H1 (cell line): ENCODE measurements around the gene WDFY3.

Source experiments
- ASH2L ChIP-seq: fragments of 200-600, 300-600 bp; sonication (generic); IDR thresholded peaks from one replicate; pipeline ENCODE4 v1.7.1; 2017; ENCODE audit warnings: low read length
- BCL11A ChIP-seq, 2 experiments: IDR thresholded peaks; one replicate each; pipeline ENCODE4 v1.6.1; 2011; ENCODE audit warnings: low read depth in 2 of 2, low read length in 2 of 2, mild to moderate bottlenecking in 2 of 2
- EP300 ChIP-seq, 2 experiments: IDR thresholded peaks; 1 replicate in 1 of 2; 2 replicates in 1 of 2; pipeline ENCODE4 v1.6.1; 2011 to 2012; ENCODE audit warnings: low read depth in 2 of 2, low read length in 2 of 2, mild to moderate bottlenecking in 2 of 2, borderline replicate concordance in 1 of 2, inconsistent platforms in 1 of 2, moderate library complexity in 1 of 2
- EZH2 ChIP-seq: fragments of 200-600 bp; sonication (generic); IDR thresholded peaks from 2 replicates; pipeline ENCODE4 v1.7.1; 2012; ENCODE audit warnings: low read depth, mild to moderate bottlenecking, moderate library complexity, low read length, inconsistent platforms; ENCODE audit not compliant: severe bottlenecking
- NRF1 ChIP-seq: IDR thresholded peaks from 2 replicates; pipeline ENCODE4 v1.6.1; 2011; ENCODE audit warnings: mild to moderate bottlenecking, low read depth, low read length, improper control_type of control experiment
- POLR2A ChIP-seq, 2 experiments: IDR thresholded peaks; 1 replicate in 1 of 2; 2 replicates in 1 of 2; pipeline ENCODE4 v1.6.1; 2011; ENCODE audit warnings: low read depth in 2 of 2, low read length in 2 of 2, mild to moderate bottlenecking in 2 of 2; ENCODE audit errors: control extremely low read depth in 1 of 2
- TF ChIP-seq, protein P1 (sequence below), 3 experiments: IDR thresholded peaks; 1 replicate in 2 of 3; 2 replicates in 1 of 3; pipeline versions ENCODE4 v1.5.1 to v1.6.1; 2011; ENCODE audit warnings: low read length in 3 of 3, mild to moderate bottlenecking in 3 of 3, inconsistent platforms in 2 of 3, low read depth in 1 of 3, moderate library complexity in 1 of 3; ENCODE audit not compliant: insufficient read depth in 1 of 3; ENCODE audit errors: control extremely low read depth in 1 of 3

DNA sequence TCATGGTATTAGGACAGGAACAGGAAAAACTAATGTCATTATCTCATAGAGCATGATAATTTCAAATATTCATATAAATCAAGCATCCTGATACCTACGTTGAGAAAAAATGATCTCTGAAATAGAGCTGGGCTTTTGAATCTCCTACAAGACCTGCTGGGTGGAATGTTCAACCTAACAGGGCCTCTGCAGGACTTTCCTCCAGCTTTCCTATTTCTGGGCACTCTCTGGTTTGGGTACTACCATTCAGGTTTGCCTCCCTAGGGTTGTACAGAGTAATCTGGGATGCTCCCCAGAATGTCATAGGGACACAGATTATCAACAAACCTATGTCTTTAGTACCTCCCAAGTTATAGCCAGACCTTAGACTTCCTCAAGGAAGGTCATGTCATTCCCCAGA lies 274.7 kb downstream of the WDFY3 start:
- TF ChIP-seq, protein P1, sequence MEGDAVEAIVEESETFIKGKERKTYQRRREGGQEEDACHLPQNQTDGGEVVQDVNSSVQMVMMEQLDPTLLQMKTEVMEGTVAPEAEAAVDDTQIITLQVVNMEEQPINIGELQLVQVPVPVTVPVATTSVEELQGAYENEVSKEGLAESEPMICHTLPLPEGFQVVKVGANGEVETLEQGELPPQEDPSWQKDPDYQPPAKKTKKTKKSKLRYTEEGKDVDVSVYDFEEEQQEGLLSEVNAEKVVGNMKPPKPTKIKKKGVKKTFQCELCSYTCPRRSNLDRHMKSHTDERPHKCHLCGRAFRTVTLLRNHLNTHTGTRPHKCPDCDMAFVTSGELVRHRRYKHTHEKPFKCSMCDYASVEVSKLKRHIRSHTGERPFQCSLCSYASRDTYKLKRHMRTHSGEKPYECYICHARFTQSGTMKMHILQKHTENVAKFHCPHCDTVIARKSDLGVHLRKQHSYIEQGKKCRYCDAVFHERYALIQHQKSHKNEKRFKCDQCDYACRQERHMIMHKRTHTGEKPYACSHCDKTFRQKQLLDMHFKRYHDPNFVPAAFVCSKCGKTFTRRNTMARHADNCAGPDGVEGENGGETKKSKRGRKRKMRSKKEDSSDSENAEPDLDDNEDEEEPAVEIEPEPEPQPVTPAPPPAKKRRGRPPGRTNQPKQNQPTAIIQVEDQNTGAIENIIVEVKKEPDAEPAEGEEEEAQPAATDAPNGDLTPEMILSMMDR (IDR thresholded peaks at IDR 0.05; ENCODE audit: control extremely low read depth in 1 of 3, insufficient read depth in 1 of 3, low read depth in 1 of 3, low read length in 3 of 3), result no peak
- TF ChIP-seq EZH2 (no peak), POLR2A (IDR thresholded peaks at IDR 0.05; ENCODE audit: control extremely low read depth in 1 of 2, low read depth in 2 of 2, low read length in 2 of 2) (no peak), BCL11A (IDR thresholded peaks at IDR 0.05; ENCODE audit: low read depth in 2 of 2, low read length in 2 of 2) (no peak), EP300 (IDR thresholded peaks at IDR 0.05; ENCODE audit: borderline replicate concordance in 1 of 2, low read depth in 2 of 2, low read length in 2 of 2) (no peak), NRF1 (no peak), ASH2L (no peak)
